NT2/D1 (cell line): ENCODE results near the gene SLC39A6.

Source experiments
- DNase-seq: peaks from one replicate; pipeline ENCODE4 v3.0.0-alpha.2; 2011; ENCODE audit warnings: low read depth, low spot score
- H3K27me3 ChIP-seq: 2 replicates; pipeline ENCODE4 v1.6.0; 2011; ENCODE audit warnings: mild to moderate bottlenecking; ENCODE audit not compliant: insufficient read length, insufficient read depth
- H3K36me3 ChIP-seq: 2 replicates; pipeline ENCODE4 v1.6.1; 2011; ENCODE audit warnings: mild to moderate bottlenecking, low read length, mixed read lengths; ENCODE audit not compliant: insufficient read depth, insufficient read length
- H3K4me1 ChIP-seq: 2 replicates; pipeline ENCODE4 v1.5.1; 2011; ENCODE audit not compliant: insufficient read depth, insufficient read length
- H3K4me3 ChIP-seq: 2 replicates; pipeline ENCODE4 v1.5.1; 2011; ENCODE audit warnings: low read depth; ENCODE audit not compliant: insufficient read length
- H3K9ac ChIP-seq: 2 replicates; pipeline ENCODE4 v1.6.0; 2011; ENCODE audit warnings: low read depth; ENCODE audit not compliant: insufficient read length
- H3K9me3 ChIP-seq: 2 replicates; pipeline ENCODE4 v1.5.1; 2011; ENCODE audit warnings: mild to moderate bottlenecking, low read length; ENCODE audit not compliant: insufficient read depth
- SUZ12 ChIP-seq: IDR thresholded peaks from 2 replicates; pipeline ENCODE4 v1.6.1; 2011; ENCODE audit not compliant: insufficient read length, insufficient read depth; ENCODE audit errors: extremely low read depth
- YY1 ChIP-seq: IDR thresholded peaks from 2 replicates; pipeline ENCODE4 v1.6.1; 2011; ENCODE audit not compliant: insufficient read length, insufficient read depth
- ZNF274 ChIP-seq: IDR thresholded peaks from 2 replicates; pipeline ENCODE4 v1.6.1; 2011; ENCODE audit warnings: mild to moderate bottlenecking, low read depth, low read length

Gene SLC39A6

GRCh38 chr18:36167692-36168218 is 38.6 kb upstream of the SLC39A6 start:
- H3K36me3 ChIP-seq: peaks cover 68% of the 10 kb centered on the region
- no peak for TF ChIP-seq SUZ12
- TF ChIP-seq ZNF274: no peak
- no peak for TF ChIP-seq YY1
- no peak overlapping the region for H3K4me3 ChIP-seq

DNA sequence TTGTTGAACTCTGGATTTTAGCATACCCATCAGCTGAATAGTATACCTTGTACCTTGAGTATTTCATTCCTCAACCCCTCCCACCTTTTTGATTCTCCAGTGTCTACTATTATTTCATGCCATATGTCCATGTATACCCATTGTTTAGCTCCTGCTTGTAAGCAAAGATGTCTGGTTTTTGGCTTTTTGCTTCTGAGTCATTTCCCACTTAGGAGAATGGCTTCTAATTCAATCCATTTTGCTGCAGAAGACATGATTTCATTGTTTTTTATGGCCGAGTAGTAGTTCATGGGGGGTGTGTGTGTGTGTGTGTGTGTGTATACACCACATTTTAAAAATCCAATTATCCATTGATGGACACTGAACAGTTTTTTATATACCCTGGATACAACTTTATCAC is 33.8 kb upstream of the SLC39A6 start:
- H3K36me3 ChIP-seq: peaks cover 63% of the 10 kb centered on the region
- no peak overlapping the region for H3K9ac ChIP-seq
- H3K27me3 ChIP-seq: no peaks in the 10 kb centered on the region
- H3K4me3 ChIP-seq: no peak overlapping the region
- H3K4me1 ChIP-seq: no peaks in the 10 kb centered on the region
- no peak for TF ChIP-seq YY1
- TF ChIP-seq ZNF274: no peak
- TF ChIP-seq SUZ12: no peak
- no peaks in the 10 kb centered on the region for H3K9me3 ChIP-seq
- no peak for DNase-seq

More at GRCh38 chr18:36167692-36168218, 38.6 kb upstream of the SLC39A6 start:
- no peak overlapping the region for H3K9ac ChIP-seq
- no peaks in the 10 kb centered on the region for H3K9me3 ChIP-seq
- no peaks in the 10 kb centered on the region for H3K4me1 ChIP-seq
- no peak for DNase-seq
- H3K27me3 ChIP-seq: no peaks in the 10 kb centered on the region

DNA sequence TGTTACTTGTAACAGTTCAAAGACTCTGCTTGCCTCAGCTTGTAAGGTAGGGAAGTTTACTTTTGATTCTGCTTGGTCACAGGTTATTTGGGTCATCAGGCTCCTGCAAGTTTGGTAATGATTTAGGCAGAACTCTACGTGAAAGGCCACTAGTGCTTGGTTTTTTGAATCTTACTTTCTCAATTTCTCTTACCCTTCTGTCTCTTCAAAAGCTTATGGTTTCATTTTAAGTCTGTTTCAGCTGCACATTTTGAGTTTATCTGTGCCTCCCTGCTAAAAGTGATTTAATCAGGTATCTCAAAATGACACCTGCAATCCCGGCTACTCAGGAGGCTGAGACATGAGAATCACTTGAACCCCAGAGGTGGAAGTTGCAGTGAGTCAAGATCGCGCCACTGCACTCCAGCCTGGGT is 31.8 kb upstream of the SLC39A6 start:
- Histone ChIP-seq H3K4me1 (no peaks in the 10 kb centered on the region), H3K9me3 (no peaks in the 10 kb centered on the region), H3K27me3 (no peaks in the 10 kb centered on the region), H3K36me3 (peaks cover 64% of the 10 kb centered on the region), H3K9ac (no peak overlapping the region), H3K4me3 (no peak overlapping the region)
- TF ChIP-seq ZNF274 (no peak), SUZ12 (no peak), YY1 (no peak)
- DNase-seq: no peak

DNA sequence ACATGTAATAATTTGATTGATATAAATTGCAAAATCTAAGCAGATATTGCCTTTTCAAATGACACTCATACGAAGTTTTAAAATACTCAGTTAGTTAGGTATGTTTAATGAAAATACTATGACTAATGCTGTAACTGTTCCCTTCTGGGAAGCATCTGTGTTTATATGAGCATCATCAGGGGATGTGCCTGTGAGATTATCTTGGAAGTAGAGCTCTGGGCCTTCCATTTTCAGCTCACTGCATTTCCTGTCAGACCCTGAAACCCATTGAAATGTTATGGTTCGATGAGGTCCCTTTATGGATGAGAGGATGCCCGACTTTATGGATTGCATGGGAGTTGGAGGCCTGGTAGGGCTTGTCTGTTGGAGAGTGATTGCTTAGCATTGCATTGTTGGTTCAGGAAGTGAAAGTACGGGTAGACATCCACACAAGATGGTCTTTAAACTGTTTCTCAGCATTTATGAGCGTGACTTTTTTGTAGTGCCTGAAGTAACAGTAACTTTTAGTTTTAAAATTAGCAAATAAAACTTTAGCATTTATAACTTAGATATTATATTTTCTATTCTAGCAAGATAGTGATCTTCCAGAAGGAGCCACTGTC is 29.2 kb upstream of the SLC39A6 start:
- Histone ChIP-seq H3K4me1 (no peaks in the 10 kb centered on the region), H3K36me3 (peaks cover 75% of the 10 kb centered on the region)
- no peak for DNase-seq

DNA sequence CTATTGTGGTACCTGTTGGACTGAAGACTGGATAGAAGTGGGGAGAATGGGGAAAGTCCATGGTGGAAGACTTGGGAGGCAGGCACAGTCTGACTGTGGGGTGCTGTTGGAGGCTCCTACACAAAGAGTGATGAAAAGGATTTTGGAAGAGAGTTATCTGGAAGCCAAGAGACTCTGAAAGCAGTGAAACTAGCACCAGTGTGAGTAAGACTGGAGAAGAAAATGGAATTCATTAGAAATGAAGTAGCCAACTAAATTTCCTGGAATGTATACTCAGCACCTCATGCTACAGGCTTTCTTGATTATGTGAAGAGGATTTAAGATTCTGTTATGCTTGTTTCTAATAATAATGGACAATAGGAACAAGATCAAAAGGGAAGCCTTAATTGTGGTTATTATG is 28.3 kb upstream of the SLC39A6 start:
- no peaks in the 10 kb centered on the region for H3K4me1 ChIP-seq
- peaks cover 76% of the 10 kb centered on the region for H3K36me3 ChIP-seq
- H3K27me3 ChIP-seq: no peaks in the 10 kb centered on the region
- H3K4me3 ChIP-seq: no peak overlapping the region
- H3K9me3 ChIP-seq: no peaks in the 10 kb centered on the region
- no peak overlapping the region for H3K9ac ChIP-seq
- TF ChIP-seq YY1: no peak
- TF ChIP-seq SUZ12: no peak
- no peak for TF ChIP-seq ZNF274
- no peak for DNase-seq

More for the DNA sequence above, 29.2 kb upstream of the SLC39A6 start:
- H3K4me3 ChIP-seq: no peak overlapping the region
- no peak overlapping the region for H3K9ac ChIP-seq
- TF ChIP-seq ZNF274 (no peak), SUZ12 (no peak), YY1 (no peak)
- no peaks in the 10 kb centered on the region for H3K27me3 ChIP-seq
- H3K9me3 ChIP-seq: no peaks in the 10 kb centered on the region

GRCh38 chr18:36155851-36156757 is 27.0 kb upstream of the SLC39A6 start:
- Histone ChIP-seq H3K9me3 (no peaks in the 10 kb centered on the region), H3K4me1 (no peaks in the 10 kb centered on the region), H3K9ac (no peak overlapping the region), H3K27me3 (no peaks in the 10 kb centered on the region), H3K36me3 (peaks cover 72% of the 10 kb centered on the region), H3K4me3 (no peak overlapping the region)
- TF ChIP-seq SUZ12 (no peak), ZNF274 (no peak), YY1 (no peak)
- no peak for DNase-seq

GRCh38 chr18:36153771-36154170 is 24.6 kb upstream of the SLC39A6 start:
- no peak for DNase-seq
- no peak overlapping the region for H3K9ac ChIP-seq
- TF ChIP-seq ZNF274 (no peak), SUZ12 (no peak), YY1 (no peak)
- H3K4me3 ChIP-seq: no peak overlapping the region
- no peaks in the 10 kb centered on the region for H3K27me3 ChIP-seq
- H3K36me3 ChIP-seq: peaks cover 74% of the 10 kb centered on the region
- no peaks in the 10 kb centered on the region for H3K4me1 ChIP-seq
- H3K9me3 ChIP-seq: no peaks in the 10 kb centered on the region
